Right hindlimb (tissue), 1 donor: ENCODE data around the gene CAB39L.
"Not testable (repeated sequence)": the region's sequence is repeated elsewhere in the genome, so short reads cannot be mapped to it uniquely, and the experiment has no call there.

Experiments
- DNase-seq: peaks from one replicate; pipeline ENCODE4 v3.0.0-alpha.2; 2018

CAB39L gene

GRCh38 chr13:49342454-49342853, 101.4 kb downstream of the CAB39L start:
- no peak for DNase-seq

DNA sequence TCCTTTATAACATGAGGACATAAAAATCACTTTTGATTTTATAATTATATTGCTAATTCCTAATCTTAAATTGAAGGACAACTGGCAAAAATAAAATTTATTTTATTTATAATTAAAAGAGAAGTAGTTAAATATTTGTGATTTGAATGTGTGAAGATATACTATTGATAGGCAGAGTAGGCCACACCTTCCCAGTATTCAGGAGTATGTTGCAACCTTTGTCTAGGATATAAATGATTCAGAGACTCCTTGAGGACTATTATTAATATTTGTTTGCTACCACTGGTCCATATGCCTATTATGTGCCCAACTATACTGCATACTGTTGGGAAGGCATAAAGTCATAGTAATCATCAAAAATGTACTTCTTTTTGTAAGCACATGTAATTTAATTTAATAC, 101.9 kb downstream of the CAB39L start:
- no peak for DNase-seq

GRCh38 chr13:49341517-49341916, 102.3 kb downstream of the CAB39L start:
- DNase-seq, result no peak

GRCh38 chr13:49340161-49340560, 103.7 kb downstream of the CAB39L start:
- DNase-seq, result no peak

- DNase-seq, result no peak
Observed at GRCh38 chr13:49336655-49337054, 107.2 kb downstream of the CAB39L start.

GRCh38 chr13:49330546-49330864, 113.4 kb downstream of the CAB39L start:
- no peak for DNase-seq

- DNase-seq, result no peak
Observed at GRCh38 chr13:49329831-49330545, 113.9 kb downstream of the CAB39L start.

DNA sequence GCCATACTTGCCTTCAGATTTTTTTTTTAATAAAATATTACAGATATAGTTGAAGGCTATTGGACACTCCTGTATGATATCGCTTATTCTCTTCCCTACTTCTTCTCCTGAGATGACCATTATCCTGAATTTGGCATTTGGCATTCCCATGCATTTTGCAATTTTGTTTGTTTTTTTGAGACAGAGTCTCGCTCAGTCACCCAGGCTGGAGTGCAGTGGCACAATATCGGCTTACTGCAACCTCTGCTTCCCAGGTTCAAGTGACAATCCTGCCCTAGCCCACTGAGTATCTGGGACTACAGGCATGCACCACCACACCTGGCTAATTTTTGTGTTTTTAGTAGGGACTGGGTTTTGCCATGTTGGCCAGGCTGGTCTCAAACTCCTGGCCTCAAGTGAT, 116.7 kb downstream of the CAB39L start:
- DNase-seq, result not testable (repeated sequence)

GRCh38 chr13:49326222-49326917, 117.5 kb downstream of the CAB39L start:
- DNase-seq, result no peak

DNA sequence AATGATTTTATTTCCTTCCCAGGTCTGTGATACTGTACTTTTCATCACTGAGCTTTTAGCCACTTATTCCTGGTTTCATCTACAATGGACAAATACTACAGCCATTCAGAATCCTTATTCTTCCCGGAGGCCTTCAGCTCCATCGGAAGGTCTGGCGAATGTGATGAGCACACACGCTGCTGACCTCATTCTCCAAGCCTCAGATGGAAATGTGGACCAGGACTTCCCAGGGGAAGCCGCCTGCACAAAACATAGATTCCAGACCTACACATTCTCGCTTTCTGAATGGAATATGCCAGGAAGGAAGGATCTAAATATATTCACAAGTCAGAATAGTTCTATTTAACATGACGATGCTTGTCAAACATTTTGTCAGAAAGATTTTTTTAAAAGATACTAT, 120.5 kb downstream of the CAB39L start:
- DNase-seq, result no peak

- DNase-seq, result no peak
Observed at GRCh38 chr13:49322702-49323101, 121.2 kb downstream of the CAB39L start.

DNA sequence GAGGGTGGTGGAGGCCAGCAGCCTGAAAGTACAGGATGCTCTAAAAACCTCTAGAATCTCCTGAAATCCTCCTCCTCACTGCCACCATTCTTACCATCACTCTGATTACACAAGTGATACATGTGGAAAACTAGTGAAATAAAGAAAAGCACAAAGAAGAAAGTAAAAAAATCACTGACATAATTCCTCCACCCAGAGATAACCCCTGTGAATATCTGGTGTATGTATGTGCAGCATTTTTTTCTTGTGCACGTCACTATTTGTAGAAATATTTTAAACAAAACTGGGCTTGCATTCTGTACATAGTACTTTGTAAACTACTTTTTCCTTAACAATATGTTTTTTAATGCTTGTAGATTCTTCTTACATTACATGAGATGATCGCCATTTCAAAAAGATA, 122.9 kb downstream of the CAB39L start:
- DNase-seq, result no peak

- no peak for DNase-seq
Observed at GRCh38 chr13:49319951-49320350, 123.9 kb downstream of the CAB39L start.

GRCh38 chr13:49319551-49319950, 124.3 kb downstream of the CAB39L start:
- DNase-seq, result no peak

DNA sequence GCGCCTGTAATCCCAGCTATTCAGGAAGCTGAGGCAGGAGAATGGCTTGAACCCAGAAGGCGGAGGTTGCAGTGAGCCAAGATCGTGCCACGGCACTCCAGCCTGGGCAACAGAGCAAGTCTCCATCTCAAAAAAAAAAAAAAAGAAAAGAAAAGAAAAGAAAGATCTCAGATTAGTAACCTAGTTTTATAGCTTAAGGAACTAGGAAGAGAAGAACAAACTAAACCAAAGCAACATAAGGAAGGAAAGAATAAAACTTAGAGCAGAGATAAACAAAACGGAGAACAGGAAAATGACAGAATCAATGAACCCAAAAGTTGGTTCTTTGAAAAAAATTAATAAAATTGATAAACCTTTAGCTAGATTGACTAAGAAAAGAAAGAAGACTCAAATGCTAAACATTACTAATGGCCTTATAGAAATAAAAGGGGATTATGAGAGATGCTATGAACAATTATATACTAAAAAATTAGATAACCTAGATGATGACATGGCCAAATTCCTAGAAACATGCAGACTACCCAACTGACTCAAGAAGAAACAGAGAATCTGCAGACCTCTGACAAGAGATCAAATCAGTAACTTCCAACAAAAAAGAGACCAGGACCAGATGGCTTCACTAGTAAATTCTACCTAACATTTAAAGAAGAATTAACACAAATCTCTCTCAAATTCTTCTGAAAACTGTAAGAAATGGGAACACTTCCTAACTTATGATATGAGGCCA, 127.9 kb downstream of the CAB39L start:
- DNase-seq, result no peak

GRCh38 chr13:49315036-49315565, 128.8 kb downstream of the CAB39L start:
- DNase-seq, result no peak

DNA sequence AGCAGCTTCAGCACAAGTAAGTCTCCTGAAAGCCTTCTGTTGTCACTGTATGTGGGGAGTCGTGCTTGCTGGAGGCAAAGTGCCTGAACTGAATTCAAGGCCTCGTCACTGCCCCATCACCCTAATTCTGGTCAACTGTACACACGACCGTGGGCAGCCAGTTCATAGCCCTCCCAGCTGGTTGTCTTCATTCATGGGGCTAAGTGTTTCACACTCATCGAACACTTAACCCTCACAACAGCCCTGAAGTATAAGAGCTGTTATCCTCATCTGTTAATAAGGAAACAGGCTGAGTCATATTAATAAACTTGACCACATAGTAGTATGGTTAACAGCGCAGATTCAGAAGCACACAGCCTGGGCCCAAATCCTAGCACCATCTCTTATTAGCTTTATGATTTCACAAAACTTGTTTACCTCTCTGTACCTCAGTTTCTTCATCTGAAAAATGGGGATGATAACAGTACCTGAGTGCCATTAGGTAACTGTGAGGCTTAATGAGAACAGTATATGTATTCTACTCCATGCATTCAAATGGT, 129.5 kb downstream of the CAB39L start:
- DNase-seq, result no peak

DNA sequence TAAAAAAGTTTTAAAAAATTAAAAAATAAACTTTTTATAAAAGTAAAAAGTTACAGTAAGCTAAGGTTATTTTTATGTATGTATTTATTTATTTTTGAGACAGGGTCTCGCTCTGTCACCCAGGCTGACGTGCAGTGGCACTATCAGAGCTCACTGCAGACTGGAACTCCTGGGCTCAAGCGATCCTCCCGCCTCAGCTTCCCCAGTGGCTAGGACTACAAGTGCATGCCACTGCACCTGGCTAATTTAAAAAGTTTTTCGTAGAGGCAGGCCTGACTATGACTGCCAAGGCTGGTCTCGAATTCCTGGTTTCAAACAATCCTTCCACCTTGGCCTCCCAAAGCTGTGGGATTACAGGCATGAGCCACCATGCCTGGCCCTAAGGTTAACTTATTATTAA, 132.0 kb downstream of the CAB39L start:
- no peak for DNase-seq

DNA sequence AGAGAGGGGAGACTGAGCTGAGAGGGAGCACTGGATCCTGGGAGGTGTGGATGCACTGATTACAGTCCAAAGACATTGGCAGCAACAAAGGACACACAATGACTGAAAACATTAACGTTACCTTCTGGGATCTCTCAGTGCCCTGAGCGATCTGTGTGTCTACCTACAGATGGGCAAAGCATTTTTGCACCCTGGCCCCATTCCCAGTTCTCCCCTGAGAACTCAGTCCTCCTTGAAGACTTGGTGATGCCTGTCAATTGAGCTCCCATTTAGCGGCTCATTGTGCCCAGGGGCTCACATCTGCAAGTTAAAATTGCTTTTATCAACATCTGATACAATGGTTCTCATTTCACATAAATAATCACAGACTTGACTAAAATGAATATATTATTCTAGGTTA, 133.6 kb downstream of the CAB39L start:
- DNase-seq, result no peak

DNA sequence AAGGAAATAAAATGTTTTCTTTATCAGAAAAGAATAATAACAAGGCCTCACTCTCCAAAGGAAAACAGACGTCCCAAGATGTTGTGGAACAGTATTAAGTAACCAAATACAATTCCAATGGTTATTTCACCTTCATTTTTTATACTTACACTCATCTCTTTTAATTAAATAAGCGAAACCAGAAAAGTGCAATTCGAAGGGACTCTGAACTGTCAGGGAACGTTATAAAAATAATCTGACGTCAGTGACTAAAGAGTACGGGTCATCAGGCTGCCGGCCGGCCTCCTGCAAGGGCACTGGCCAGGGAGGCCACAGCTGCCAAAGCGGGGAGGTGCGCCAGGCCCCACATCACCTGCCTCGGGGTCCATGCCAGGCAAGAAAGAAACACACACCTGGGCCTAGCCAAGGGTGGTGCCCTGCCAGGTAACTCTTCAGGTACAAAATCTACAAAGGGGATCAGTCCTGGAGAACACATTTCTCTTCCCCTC, 134.9 kb downstream of the CAB39L start:
- DNase-seq, result no peak

- DNase-seq, result peak; percentile 88
Observed at GRCh38 chr13:49308097-49308875, 135.6 kb downstream of the CAB39L start.

DNA sequence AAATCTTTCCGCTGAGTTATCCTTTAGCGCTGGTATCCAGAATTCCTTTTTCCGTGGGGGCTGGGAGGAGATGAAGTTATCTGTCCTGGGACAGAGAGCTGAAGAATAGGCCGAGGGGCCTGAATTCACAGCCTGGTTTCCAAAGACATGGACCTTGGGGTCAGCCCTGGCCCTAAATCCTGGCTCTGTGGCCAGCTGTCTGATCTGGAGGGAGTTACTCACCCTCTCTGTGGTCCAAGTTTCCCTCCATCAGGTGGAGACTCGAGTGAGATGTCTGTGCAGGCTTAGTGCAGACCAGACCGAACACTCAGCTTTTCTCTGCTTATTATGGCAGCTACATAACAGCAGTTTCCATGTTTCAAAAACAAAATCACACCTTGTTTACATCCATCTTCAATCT, 136.5 kb downstream of the CAB39L start:
- DNase-seq, result no peak
